ENCODE measurements around the gene BNIP3.

The BNIP3 gene

DNA sequence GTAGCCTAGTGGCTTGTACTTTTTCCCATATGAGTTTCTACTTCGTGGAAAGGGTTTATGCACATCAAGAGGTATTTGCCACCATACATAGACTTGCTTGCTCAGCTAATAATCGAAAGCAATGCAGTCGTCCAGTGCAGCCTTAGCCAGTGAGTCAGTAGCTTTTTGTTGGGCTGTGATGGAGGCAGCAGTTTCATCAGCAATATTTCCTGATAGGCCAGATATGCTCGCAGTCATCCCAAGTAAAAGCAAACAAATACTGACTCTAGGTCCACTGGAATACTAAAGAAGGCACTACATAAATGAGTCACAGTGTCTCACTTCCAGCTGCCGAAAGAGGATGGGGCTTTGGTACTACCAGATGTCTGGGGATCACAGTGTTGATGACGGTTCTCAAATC, 2.1 kb upstream of the BNIP3 start:
- no peak overlapping the region for H3K9ac ChIP-seq (ENCODE audit: low read length)
- H4K20me1 ChIP-seq (ENCODE audit: low read depth, low read length): peaks cover 4% of the 10 kb centered on the region; the same call in 1 of the 2 replicates
- H3K27me3 ChIP-seq (ENCODE audit: low read length): no peaks in the 10 kb centered on the region
- H3F3A ChIP-seq (ENCODE audit: insufficient read depth): 0 out of 2 replicates have a peak, but pooled peaks cover 4% of the 10 kb centered on the region
- H3K4me2 ChIP-seq (ENCODE audit: low read depth, low read length, poor library complexity, severe bottlenecking): no peak overlapping the region
- peaks cover 20% of the 10 kb centered on the region; the same call in 1 of the 2 replicates for H3K79me2 ChIP-seq (ENCODE audit: insufficient read depth, low read length)
- no peak overlapping the region for H2AFZ ChIP-seq (ENCODE audit: low read depth, low read length, severe bottlenecking)
- no peak for TF ChIP-seq CTCF (IDR thresholded peaks at IDR 0.05; ENCODE audit: insufficient read depth, low read length, poor library complexity, severe bottlenecking)
- TF ChIP-seq EZH2phosphoT487 (conservative IDR thresholded peaks at IDR 0.05; ENCODE audit: low read length): no peak
- H3K27ac ChIP-seq (ENCODE audit: low read depth, low read length): no peak overlapping the region
- no peaks in the 10 kb centered on the region for H3K36me3 ChIP-seq (ENCODE audit: low read length)
- no peaks in the 10 kb centered on the region for H3K9me2 ChIP-seq (replicated peaks; ENCODE audit: insufficient read depth, low read length)
- H3K9me3 ChIP-seq (ENCODE audit: insufficient read depth, low read length): no peaks in the 10 kb centered on the region
- H3K4me3 ChIP-seq (ENCODE audit: insufficient read depth, low read length, poor library complexity, severe bottlenecking): no peak overlapping the region

DNA sequence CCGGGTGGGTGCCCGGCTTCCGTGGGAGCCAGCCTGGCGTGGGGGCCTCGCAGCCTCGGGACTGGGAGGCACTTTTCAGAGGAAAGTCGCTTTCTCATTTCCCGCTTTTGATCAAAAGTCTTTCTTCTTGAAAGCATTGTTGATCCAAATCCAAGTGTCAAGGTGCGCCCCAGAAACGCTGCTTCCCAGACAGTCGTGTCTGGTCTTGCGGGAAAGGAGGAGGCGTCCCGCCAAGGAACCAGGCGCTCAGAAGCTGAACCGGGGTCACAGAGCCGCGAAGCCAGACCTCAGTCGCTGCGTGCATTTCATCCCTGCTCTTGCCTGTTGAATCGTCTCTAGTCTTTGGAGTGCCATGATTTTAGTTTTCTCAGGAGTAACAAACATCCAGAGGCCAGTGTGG, 1.1 kb upstream of the BNIP3 start:
- no peaks in the 10 kb centered on the region for H3K9me3 ChIP-seq (ENCODE audit: insufficient read depth, low read length)
- no peak overlapping the region for H3K9ac ChIP-seq (ENCODE audit: low read length)
- H3K4me3 ChIP-seq (ENCODE audit: insufficient read depth, low read length, poor library complexity, severe bottlenecking): no peak overlapping the region
- H3K9me2 ChIP-seq (replicated peaks; ENCODE audit: insufficient read depth, low read length): no peaks in the 10 kb centered on the region
- H3K79me2 ChIP-seq (ENCODE audit: insufficient read depth, low read length): peaks cover 27% of the 10 kb centered on the region; the same call in 1 of the 2 replicates
- H3F3A ChIP-seq (ENCODE audit: insufficient read depth): 0 out of 2 replicates have a peak, but pooled peaks cover 4% of the 10 kb centered on the region
- no peaks in the 10 kb centered on the region for H3K36me3 ChIP-seq (ENCODE audit: low read length)
- peaks cover 4% of the 10 kb centered on the region; the same call in 1 of the 2 replicates for H4K20me1 ChIP-seq (ENCODE audit: low read depth, low read length)
- TF ChIP-seq EZH2phosphoT487 (conservative IDR thresholded peaks at IDR 0.05; ENCODE audit: low read length) (no peak), CTCF (IDR thresholded peaks at IDR 0.05; ENCODE audit: insufficient read depth, low read length, poor library complexity, severe bottlenecking) (no peak)
- H3K4me2 ChIP-seq (ENCODE audit: low read depth, low read length, poor library complexity, severe bottlenecking): no peak overlapping the region
- no peak overlapping the region for H2AFZ ChIP-seq (ENCODE audit: low read depth, low read length, severe bottlenecking)
- no peaks in the 10 kb centered on the region for H3K27me3 ChIP-seq (ENCODE audit: low read length)
- no peak overlapping the region for H3K27ac ChIP-seq (ENCODE audit: low read depth, low read length)

GRCh38 chr10:131982185-131982756, 548 bp upstream of the BNIP3 start:
- peak overlapping the region; percentile 73 for H3K4me3 ChIP-seq (ENCODE audit: insufficient read depth, low read length, poor library complexity, severe bottlenecking)
- H4K20me1 ChIP-seq (ENCODE audit: low read depth, low read length): peaks cover 4% of the 10 kb centered on the region; the same call in 1 of the 2 replicates
- TF ChIP-seq EZH2phosphoT487 (conservative IDR thresholded peaks at IDR 0.05; ENCODE audit: low read length) (no peak), CTCF (IDR thresholded peaks at IDR 0.05; ENCODE audit: insufficient read depth, low read length, poor library complexity, severe bottlenecking) (no peak)
- no peak overlapping the region for H2AFZ ChIP-seq (ENCODE audit: low read depth, low read length, severe bottlenecking)
- no peaks in the 10 kb centered on the region for H3K27me3 ChIP-seq (ENCODE audit: low read length)
- peak overlapping the region; percentile 42 for H3K4me2 ChIP-seq (ENCODE audit: low read depth, low read length, poor library complexity, severe bottlenecking)
- no peaks in the 10 kb centered on the region for H3K9me3 ChIP-seq (ENCODE audit: insufficient read depth, low read length)
- 0 out of 2 replicates have a peak, but pooled peaks cover 4% of the 10 kb centered on the region for H3F3A ChIP-seq (ENCODE audit: insufficient read depth)
- H3K9me2 ChIP-seq (replicated peaks; ENCODE audit: insufficient read depth, low read length): no peaks in the 10 kb centered on the region
- H3K79me2 ChIP-seq (ENCODE audit: insufficient read depth, low read length): peaks cover 32% of the 10 kb centered on the region; the same call in 1 of the 2 replicates
- no peak overlapping the region for H3K9ac ChIP-seq (ENCODE audit: low read length)
- H3K27ac ChIP-seq (ENCODE audit: low read depth, low read length): no peak overlapping the region
- no peaks in the 10 kb centered on the region for H3K36me3 ChIP-seq (ENCODE audit: low read length)
